Hepatocyte (in vitro differentiated cells): Measurements from ENCODE around the gene SMIM12. TPM values are rescaled to one million over a fixed set of nuclear protein-coding genes. Genes with fewer than 3 reads are reported as not detected.
"Not testable (repeated sequence)": the region's sequence is repeated elsewhere in the genome, so short reads cannot be mapped to it uniquely, and the experiment has no call there.

Experiments
- DNase-seq: peaks from one replicate; pipeline ENCODE4 v3.0.0-alpha.2; 2016; ENCODE audit warnings: low spot score
- H2AFZ ChIP-seq: fragments of 200-600 bp; sonication (generic); 2 replicates; pipeline ENCODE4 v1.6.0; 2016; ENCODE audit warnings: antibody characterized with exemption, mild to moderate bottlenecking
- H3K27ac ChIP-seq: fragments of 200-600 bp; sonication (generic); 2 replicates; pipeline ENCODE4 v1.5.1; 2016; ENCODE audit warnings: mild to moderate bottlenecking
- H3K27me3 ChIP-seq: fragments of 200-600 bp; sonication (generic); 2 replicates; pipeline ENCODE4 v1.6.1; 2016
- H3K36me3 ChIP-seq: fragments of 200-600 bp; sonication (generic); replicated peaks from 2 replicates; pipeline ENCODE4 v1.5.1; 2016; ENCODE audit warnings: low read depth; ENCODE audit not compliant: insufficient read depth
- H3K4me1 ChIP-seq: fragments of 200-600 bp; sonication (generic); 2 replicates; pipeline ENCODE4 v1.5.1; 2016; ENCODE audit warnings: mild to moderate bottlenecking, moderate library complexity; ENCODE audit not compliant: insufficient read depth
- H3K4me2 ChIP-seq: fragments of 200-600 bp; sonication (generic); 2 replicates; pipeline ENCODE4 v1.6.0; 2016
- H3K4me3 ChIP-seq: fragments of 200-600 bp; sonication (generic); 2 replicates; pipeline ENCODE4 v1.5.1; 2016; ENCODE audit warnings: mild to moderate bottlenecking
- H3K79me2 ChIP-seq: fragments of 200-600 bp; sonication (generic); 2 replicates; pipeline ENCODE4 v1.6.0; 2017; ENCODE audit warnings: mild to moderate bottlenecking
- H3K9me2 ChIP-seq: fragments of 200-600 bp; sonication (generic); replicated peaks from 2 replicates; pipeline ENCODE4 v1.6.0; 2017; ENCODE audit warnings: mild to moderate bottlenecking; ENCODE audit not compliant: insufficient read depth
- H3K9me3 ChIP-seq: fragments of 200-600 bp; sonication (generic); 2 replicates; pipeline ENCODE4 v1.5.1; 2016; ENCODE audit warnings: low read depth, mild to moderate bottlenecking
- H4K20me1 ChIP-seq: fragments of 200-600 bp; sonication (generic); 2 replicates; pipeline ENCODE4 v1.6.0; 2016; ENCODE audit warnings: mild to moderate bottlenecking; ENCODE audit not compliant: insufficient read depth, poor library complexity, severe bottlenecking
- CTCF ChIP-seq: fragments of 200-600 bp; sonication (generic); IDR thresholded peaks from 2 replicates; pipeline ENCODE4 v1.5.1; 2016; ENCODE audit warnings: antibody characterized with exemption, mild to moderate bottlenecking; ENCODE audit not compliant: poor library complexity
- EZH2 ChIP-seq: fragments of 200-600 bp; sonication (generic); IDR thresholded peaks from 2 replicates; pipeline ENCODE4 v1.6.1; 2016; ENCODE audit warnings: antibody characterized with exemption, mild to moderate bottlenecking, borderline replicate concordance
- EZH2phosphoT487 ChIP-seq: fragments of 200-600 bp; sonication (generic); IDR thresholded peaks from one replicate; pipeline ENCODE4 v1.6.1; 2018; ENCODE audit warnings: antibody characterized with exemption, mild to moderate bottlenecking, low read depth, moderate library complexity; ENCODE audit not compliant: unreplicated experiment, severe bottlenecking
- WGBS: methylation state at CpG from one replicate; pipeline ENCODE4 v1.1.6; 2016; ENCODE audit warnings: low lambda C conversion rate; ENCODE audit errors: missing lambda C conversion rate; 5-methylcytosine and 5-hydroxymethylcytosine counted together
- polyA plus RNA-seq: library from polyadenylated mRNA; unstranded; fragments of >200 nt; fragmentation: Nextera tagmentation; extraction: Ambion mirVana; gene quantifications from 2 replicates; pipeline ENCODE4 v1.2.1, GENCODE V29; 2016
- total RNA-seq: library from RNA; depleted of rRNA; stranded (reverse); fragments of >200 nt; gene quantifications from 2 replicates; pipeline ENCODE4 v1.2.3, GENCODE V29; 2014

SMIM12 gene
- total and polyA plus RNA-seq, 2 experiments from 2014 or later, result 21.9 to 53.8 TPM

GRCh38 chr1:34822202-34822601, 37.3 kb downstream of the SMIM12 start:
- Histone ChIP-seq H3K79me2 (no peaks in the 10 kb centered on the region), H3K27ac (no peak overlapping the region), H3K27me3 (no peaks in the 10 kb centered on the region), H2AFZ (no peak overlapping the region), H3K9me3 (no peaks in the 10 kb centered on the region), H3K36me3 (no peaks in the 10 kb centered on the region), H3K9me2 (no peaks in the 10 kb centered on the region), H3K4me3 (no peak overlapping the region), H3K4me1 (peaks cover 15% of the 10 kb centered on the region), H4K20me1 (no peaks in the 10 kb centered on the region), H3K4me2 (no peak overlapping the region)
- no peak for DNase-seq
- WGBS, result 94% methylated on average over 3 of the region's 3 CpGs
- no peak for TF ChIP-seq EZH2
- TF ChIP-seq EZH2phosphoT487, result no peak
- no peak for TF ChIP-seq CTCF

- 94% methylated on average over 2 of the region's 2 CpGs for WGBS
- not testable (repeated sequence) for H4K20me1 ChIP-seq, H3K9me2 ChIP-seq, H3K79me2 ChIP-seq, H3K36me3 ChIP-seq, H3K4me2 ChIP-seq, H2AFZ ChIP-seq, H3K9me3 ChIP-seq, DNase-seq, H3K4me1 ChIP-seq, H3K4me3 ChIP-seq, H3K27ac ChIP-seq, H3K27me3 ChIP-seq
Observed at GRCh38 chr1:34818862-34819261, 40.7 kb downstream of the SMIM12 start.

- 76% methylated on average over 3 of the region's 3 CpGs for WGBS
- TF ChIP-seq CTCF (no peak), EZH2 (no peak), EZH2phosphoT487 (no peak)
- Histone ChIP-seq H3K79me2 (no peaks in the 10 kb centered on the region), H3K4me3 (no peak overlapping the region), H3K27me3 (no peaks in the 10 kb centered on the region), H3K9me2 (no peaks in the 10 kb centered on the region), H3K4me1 (peaks cover 4% of the 10 kb centered on the region), H2AFZ (no peak overlapping the region), H4K20me1 (no peaks in the 10 kb centered on the region), H3K4me2 (no peak overlapping the region), H3K27ac (no peak overlapping the region), H3K9me3 (no peaks in the 10 kb centered on the region), H3K36me3 (no peaks in the 10 kb centered on the region)
- no peak for DNase-seq
Observed at GRCh38 chr1:34816778-34817177, 42.8 kb downstream of the SMIM12 start.

- Histone ChIP-seq H4K20me1 (no peaks in the 10 kb centered on the region), H3K36me3 (no peaks in the 10 kb centered on the region), H3K4me1 (peaks cover 4% of the 10 kb centered on the region), H2AFZ (no peak overlapping the region), H3K4me3 (no peak overlapping the region), H3K9me3 (no peaks in the 10 kb centered on the region), H3K27ac (no peak overlapping the region), H3K9me2 (no peaks in the 10 kb centered on the region), H3K4me2 (no peak overlapping the region), H3K27me3 (no peaks in the 10 kb centered on the region), H3K79me2 (no peaks in the 10 kb centered on the region)
- DNase-seq, result no peak
- TF ChIP-seq EZH2 (no peak), EZH2phosphoT487 (no peak), CTCF (no peak)
Observed at GRCh38 chr1:34816332-34816731, 43.2 kb downstream of the SMIM12 start.

- not testable (repeated sequence) for H2AFZ ChIP-seq, DNase-seq, H3K4me3 ChIP-seq, H3K27me3 ChIP-seq, H3K4me2 ChIP-seq, H4K20me1 ChIP-seq, H3K9me2 ChIP-seq, H3K9me3 ChIP-seq, H3K27ac ChIP-seq, H3K4me1 ChIP-seq, H3K79me2 ChIP-seq, H3K36me3 ChIP-seq
- WGBS, result 88% methylated on average over 3 of the region's 3 CpGs
Observed at GRCh38 chr1:34810781-34811180, 48.8 kb downstream of the SMIM12 start.
